GM18519 (cell line): ENCODE results near the gene TMEM150B.

Experiments used
- ATAC-seq: cut with Tn5 transposase; IDR thresholded peaks from one replicate; pipeline ENCODE4 v1.9.1; 2021; ENCODE audit warnings: mild to moderate bottlenecking, moderate library complexity; ENCODE audit not compliant: unreplicated experiment, low FRiP score

Gene TMEM150B

DNA sequence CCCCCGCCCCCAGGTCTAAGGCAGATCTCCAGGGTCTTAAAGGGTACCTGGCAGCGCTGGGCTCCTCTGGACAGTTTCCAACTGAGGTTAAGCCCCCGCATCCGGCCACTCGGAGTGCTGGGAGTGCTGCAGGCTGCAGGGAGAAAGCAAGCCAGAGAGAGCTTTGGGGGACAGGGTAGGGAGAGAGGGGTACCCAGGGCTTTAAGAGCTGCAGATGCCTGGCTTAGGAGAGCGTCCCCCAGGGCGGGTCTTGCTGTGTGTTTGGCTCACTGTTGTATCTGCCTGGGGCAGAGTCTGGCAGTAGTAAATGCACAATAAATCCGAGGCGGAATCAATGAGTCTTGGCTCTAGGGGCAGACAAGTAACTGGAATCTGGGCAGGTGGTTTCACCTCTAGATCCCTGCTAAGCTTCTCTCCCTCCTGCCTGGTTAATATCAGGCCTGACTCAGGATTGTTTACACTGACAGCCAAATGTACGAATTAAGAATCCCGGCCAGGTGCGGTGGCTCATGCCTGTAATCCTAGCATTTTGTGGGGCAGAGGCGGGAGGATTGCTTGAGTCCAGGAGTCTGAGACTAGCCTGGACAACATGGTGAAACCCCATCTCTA lies 30.2 kb upstream of the TMEM150B start:
- ATAC-seq: no peak

DNA sequence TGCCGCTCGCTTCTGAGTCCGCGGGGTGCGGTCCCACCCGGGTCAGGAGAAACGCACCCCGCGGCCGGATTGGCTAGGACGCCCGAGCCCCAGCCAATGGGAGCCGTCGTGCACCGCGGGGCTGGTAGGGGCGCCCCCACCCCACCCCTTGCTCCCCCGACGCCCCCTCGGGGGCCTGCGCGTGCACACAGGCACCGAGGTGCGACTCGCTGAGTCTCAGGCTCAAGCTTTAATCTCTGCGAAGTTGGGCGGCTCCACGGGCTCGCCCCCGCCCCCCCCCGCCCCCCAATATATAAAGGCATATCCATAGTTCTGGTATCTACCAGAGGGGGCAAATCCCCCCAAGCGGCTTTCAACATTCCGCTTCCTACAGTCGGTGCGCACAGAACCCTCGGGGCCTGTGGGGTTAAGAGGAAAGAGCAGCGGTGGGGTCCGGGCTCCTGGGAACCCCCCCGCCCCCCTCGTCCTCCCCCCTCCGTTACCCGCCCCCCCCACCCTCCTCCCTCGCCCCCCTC lies 29.6 kb upstream of the TMEM150B start, which contains the start of gene COX6B2:
Gene COX6B2 (minus strand): TSS at position 22 of the 515 bp plus-strand sequence. CDS start 198 bp downstream, outside the sequence.
- no peak for ATAC-seq

DNA sequence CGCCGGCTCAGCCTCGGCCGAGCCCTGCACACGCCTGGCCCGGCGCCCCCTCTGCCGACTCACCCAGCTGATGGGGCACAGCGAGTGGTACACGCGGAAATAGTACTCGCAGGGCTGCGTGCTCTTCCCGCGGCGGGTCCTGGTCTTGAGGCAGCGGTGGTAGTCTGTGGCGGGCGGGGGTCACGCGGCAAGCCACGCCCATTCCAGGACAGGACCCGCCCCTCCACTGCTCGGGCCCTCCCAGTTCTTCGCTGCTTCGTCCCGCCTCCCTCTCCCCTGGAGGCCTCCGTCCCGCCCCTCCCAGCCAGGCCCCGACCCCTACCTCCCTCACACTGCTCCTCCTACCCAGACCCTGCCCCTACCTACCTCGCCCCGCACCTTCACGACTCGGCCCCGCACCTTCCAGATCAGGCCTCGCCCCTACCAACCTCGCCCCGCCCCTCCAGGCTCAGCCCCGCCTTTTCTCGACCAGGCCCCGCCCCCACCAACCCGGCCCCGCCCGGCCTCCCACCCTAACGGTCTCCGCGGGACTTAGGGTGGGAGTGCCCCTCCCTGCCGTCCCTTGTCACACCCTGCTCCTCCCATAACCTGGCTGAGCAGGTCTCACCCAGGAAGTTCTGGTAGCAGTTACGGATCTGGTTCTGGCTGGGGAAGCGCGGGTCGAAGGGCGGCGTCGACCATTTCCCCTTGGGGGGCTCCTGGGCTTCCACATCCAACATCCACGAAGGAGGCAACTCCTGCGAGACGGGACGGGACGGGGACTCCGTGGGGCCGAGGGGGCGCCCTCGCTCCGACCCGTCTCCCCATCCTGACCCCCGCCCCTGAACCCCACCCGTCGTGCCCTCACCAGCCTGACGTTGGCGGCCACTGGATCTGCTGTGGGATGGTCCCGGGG lies 28.9 kb upstream of the TMEM150B start:
- ATAC-seq: no peak

DNA sequence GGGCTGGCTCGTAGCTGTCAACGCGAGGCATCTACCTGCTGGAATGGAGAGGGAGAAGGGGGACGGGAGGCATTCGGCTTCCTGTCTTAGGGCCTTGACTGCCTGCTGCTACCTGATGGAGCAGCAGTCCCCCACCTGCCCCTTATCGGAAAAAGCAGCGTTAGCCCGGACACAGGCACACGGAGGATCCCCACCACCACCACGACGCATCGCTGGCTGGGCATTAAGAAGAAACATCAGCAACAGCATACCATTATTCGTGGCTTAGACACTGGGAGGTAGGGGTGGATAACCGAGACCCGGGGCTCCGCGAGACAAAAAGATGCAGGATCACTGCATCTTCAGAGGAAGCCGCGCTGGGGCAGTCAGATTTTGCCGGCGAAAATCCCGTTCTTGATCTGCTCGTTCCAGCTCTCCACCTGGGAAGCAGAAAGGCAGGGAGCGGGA lies 28.2 kb upstream of the TMEM150B start:
- no peak for ATAC-seq

DNA sequence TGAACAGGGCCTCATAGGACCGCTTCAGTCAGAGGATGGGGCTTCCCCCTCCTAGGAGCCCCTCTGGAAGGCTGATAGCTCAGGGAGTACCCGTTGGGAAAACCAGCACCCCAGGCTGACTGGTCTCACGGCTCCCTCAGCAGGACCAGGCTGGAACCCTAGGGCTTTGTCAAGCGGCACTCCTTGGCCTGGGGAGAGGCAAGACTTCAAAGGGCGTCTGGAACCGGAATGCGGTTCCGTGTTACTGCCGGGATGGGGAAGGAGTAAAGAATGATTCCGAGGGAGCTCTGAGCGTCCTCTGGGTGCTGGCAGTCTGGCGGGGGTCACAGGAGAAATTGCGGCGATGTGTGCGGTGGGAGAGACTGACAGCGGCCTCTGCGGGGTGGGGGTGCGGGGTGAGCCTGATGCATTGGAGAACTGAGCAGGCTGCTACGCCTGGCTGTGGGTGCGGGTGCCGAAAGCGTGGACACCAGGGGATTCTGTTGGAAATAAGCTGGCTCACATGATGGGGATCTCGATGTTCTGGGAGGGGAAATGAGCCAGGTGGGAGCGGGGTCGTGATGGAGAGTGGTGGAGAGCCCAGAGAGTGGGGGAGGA lies 27.5 kb upstream of the TMEM150B start:
- no peak for ATAC-seq

DNA sequence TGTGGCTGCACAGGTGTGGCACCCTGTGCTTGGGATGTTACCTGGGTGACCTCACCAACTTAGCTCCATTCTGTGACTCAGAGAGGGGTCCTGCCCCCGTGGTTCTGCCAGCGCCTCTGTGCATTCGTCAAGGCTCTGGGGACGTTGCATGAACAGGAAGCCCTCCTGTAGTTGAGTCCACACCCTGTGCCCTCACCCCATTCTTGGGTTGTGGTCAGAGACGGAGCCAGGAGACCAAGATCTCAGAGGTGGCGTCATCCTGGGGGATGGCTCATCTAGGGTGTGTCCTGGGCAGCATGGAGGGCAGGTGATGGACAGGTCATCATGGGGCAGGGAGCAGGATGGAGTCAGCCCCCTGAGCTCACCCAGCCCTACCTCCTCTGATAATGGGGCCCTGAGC lies 26.9 kb upstream of the TMEM150B start:
- ATAC-seq: no peak

DNA sequence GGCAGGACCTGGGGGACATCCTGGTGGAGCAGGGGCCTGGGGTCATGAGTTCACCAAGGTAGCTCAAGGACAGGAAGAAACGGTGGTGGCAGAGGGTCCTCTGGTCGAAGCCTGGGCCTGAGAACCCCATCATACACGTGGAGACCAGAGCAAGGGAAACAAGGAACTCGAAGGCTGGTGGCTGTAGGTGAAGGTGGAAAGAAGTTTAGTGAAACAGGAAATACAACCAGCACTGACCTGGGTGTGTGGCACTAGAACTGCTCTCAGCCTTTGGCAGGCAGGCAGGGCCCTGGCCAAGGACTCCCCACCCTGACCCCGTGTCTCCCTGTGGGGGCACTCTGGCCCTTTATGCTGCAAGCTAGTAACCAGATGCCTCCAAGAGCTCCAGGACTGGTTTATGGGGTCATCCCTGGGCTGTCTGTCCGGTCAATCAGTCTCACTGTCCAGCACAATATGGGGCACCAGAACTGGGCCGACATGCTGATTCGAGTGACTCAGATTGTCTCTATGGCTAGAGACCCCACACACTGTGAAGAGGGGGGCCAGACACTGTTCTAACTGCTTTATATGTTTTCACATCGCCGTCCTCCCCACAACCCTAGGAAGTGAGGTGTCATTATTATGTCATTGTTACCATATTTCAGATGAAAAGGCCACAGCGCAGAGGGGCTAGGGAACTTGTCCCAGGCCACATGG lies 25.6 kb upstream of the TMEM150B start:
- ATAC-seq: no peak

DNA sequence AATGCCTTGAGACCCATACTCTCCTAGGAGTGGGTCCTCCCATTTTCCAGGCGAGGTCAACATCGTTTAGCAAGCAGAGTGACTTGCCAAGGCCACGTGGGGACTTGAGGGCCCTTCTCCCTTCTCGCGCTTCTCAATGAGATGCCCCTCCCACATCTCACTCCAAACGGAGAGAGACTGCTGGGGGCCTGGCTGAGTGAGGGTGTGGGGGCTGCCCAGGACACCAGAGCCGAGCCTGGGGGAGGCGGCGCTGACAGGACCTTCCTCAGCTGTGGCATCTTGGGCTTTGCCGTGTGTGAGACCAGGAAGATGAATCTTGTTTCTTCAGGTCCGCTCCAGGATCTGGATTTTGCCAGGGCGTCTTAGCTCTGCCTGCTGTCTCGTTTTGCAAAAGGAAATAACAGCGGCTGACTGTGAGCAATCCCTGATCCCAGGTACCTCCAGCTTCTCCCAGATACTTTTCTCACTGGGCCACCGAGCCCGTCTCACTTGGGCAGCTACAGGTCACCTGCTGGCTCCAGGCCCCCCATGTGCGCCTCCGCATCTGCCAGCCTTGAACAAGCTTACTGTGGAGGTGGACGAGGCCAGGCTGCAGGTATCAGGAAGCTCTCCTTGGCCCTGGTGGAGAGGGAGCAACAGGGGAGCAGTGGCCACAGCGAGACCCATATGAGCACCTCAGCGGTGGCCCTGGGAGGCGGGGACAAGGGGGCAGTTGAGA lies 23.3 kb upstream of the TMEM150B start:
- ATAC-seq: no peak

DNA sequence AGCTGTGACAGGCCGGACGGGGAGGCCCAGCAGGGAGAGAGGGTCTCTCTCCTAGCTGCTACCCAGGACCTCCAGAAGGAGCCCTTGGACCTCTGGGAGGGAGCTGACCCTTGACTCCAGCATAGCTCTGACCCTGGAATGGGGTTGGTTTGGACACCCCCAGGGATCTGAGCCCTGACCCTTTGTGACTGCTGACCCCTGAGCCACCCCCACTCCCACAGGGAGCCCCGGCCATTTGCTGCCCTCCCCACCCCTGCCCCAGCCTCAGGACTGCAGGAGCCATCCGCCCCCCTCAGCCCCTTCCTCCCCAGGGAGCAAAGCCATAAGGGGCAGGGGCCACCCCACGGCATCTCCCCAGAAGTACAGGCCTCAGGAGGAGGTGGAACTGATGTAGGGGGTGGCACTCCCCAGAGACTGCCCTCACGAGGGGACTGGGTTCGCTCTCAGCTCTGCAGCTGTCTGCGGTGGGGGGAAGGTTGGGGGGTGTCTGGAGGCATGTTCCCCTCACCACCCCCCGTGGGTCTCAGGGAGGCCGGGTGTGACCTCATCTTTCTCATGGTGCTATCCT lies 22.4 kb upstream of the TMEM150B start:
- ATAC-seq: no peak

DNA sequence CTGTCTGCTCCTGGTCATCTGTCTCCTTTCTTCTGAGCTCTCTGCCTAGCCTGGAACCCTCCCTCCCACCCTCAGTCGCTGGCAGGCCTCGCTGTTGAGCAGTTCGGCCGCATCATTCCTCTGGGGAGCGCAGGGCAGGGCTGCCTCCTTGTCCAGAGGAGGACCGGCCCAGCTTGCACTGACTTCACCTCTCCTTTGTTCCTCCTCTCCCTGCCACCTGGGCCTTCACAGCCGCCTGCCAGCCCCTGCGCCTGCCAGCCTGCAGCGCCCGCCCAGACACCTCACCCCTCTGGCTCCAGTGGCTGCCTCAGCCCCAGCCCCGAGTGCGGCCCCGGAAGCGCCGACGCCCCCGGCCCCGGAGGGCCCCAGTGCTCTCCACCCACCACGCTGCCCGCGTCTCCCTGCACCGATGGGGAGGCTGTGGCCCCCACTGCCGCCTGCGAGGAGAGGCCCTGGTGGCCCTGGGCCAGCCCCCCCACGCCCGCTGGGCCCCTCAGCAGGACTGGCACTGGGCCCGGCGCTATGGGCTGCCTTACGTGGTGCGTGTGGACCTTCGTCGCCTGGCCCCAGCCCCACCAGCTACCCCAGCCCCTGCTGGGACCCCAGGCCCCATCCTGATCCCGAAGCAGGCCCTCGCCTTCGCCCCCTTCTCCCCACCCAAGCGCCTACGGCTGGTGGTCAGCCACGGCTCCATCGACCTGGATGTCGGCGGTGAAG lies 21.7 kb upstream of the TMEM150B start:
- ATAC-seq: no peak

DNA sequence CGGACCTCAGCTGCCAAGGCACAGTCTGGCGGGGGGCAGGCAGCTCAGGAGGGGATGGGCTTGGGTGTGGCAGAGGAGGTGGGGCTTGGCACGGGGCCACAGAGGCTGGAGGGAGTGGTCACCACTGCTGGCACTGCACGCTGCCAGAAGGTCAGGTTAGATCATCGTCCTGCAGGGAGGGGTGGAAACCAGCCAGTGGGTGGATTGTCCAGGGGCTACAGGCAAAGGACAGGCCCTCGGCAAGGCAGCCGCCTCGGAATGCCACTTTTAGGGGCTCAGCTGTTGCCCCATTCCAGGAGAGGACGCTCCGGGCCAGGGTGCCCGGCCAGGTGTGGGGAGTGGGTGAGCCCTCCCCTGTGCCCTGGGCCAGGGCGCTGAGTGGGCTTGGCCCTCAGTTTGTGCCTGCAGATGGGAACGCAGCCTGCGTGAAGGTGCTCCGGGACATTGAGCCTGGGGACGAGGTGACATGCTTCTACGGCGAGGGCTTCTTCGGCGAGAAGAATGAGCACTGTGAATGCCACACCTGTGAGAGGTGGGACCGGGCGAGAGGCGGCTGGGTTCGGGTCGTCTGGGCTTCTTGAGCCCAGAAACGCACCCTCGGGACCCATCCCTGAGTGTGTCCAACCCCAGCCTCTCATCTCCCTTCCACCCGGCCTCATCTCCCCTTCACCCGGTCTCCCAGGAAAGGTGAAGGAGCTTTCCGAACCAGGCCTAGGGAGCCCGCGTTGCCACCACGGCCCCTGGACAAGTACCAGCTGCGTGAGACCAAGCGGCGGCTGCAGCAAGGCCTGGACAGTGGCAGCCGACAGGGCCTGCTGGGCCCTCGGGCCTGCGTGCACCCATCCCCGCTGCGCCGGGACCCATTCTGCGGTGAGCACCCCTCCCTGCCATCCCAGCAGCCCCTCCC lies 20.9 kb upstream of the TMEM150B start:
- ATAC-seq: no peak

DNA sequence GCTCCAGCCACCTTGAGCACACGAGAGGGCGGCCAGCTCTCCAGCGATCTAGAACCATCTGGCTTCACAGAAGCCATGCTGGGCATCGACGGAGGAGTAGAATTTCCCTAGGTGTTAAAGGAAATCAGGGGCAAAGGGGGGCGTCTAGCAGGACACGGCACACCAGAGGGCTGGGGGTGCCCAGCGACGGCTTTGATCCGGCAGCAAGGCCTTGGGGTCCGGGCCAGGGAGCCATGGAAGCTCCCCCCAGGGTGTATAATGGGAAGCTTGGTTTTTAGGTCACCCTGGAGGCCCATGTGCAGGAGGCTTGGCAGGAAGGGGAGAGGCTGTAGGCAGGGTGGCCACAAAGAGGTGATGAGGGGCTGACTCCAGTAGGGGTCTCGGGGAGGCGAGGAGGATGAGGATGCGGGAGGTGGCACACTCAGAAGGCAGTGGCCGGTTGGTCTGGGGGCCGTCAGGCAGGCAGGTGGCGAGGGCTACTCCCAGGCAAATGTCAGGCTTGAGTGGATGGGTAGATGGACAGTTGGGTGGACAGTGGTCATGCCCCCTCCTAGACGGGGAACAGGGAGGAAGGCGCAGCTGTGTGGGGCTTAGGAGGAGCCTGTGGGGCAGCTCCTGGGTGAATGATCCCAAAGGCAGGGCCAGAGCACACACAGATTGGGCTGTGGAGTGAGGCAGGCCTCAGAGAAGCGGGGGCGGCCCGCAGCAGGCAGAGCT lies 20.1 kb upstream of the TMEM150B start:
- no peak for ATAC-seq

DNA sequence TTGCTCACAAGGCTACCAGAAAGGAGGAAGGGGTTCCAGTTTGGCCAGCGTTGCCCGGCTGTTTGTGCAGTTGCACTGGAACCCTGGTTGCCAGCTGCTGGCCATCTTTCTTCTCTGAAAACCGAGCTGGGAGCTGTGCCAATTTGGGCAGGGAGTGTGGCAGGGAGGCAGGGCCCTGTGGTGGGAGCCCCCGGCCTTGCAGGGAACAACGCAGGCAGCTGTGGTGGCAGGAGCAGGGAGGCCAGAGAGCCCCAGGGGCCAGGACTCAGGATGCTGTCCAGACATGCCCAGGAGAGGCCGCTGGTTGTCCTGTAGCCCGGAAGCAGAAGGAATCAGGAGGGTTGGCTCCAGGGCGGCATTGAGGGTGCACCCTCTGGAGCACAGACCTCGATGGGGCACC lies 19.3 kb upstream of the TMEM150B start:
- no peak for ATAC-seq

DNA sequence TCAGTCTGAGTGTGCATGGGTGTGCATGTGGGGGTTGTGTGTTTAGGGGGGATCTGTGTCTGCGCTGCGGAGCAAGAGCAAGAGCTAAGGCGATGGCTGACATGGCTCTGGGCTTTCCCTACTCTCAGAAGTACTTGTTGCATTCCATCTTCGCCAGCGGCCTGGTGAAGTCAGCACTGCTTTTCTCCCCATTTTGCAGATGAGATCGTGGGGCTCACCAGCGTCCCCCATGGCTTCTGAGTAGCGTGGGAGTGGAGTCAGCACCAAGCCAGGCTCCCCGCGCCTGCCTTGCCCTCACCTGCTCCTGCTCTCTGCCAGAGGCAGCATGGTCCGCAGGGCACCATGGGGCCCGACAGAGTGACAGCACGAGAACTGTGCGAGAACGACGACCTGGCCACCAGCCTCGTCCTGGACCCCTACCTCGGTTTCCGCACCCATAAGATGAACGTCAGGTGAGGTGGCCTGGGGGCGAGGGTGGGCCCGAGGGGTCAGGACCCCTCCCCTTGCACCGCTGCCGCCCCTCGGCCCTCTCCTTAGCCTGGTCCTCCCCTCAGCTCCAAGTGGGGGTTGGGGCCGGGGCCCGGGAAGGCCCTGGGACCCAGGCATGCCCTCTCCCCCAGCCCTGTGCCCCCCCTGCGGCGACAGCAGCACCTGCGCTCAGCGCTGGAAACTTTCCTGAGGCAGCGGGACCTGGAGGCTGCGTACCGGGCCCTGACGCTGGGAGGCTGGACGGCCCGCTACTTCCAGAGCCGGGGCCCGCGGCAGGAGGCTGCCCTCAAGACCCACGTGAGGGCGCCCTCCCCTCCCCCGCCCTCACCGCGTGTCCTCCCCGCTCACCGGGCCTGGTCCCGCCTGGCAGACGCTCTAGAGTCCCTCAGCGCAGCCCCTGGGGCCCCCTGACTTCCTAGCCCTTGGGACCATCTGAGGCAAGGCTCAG lies 16.7 kb upstream of the TMEM150B start:
- ATAC-seq: no peak

DNA sequence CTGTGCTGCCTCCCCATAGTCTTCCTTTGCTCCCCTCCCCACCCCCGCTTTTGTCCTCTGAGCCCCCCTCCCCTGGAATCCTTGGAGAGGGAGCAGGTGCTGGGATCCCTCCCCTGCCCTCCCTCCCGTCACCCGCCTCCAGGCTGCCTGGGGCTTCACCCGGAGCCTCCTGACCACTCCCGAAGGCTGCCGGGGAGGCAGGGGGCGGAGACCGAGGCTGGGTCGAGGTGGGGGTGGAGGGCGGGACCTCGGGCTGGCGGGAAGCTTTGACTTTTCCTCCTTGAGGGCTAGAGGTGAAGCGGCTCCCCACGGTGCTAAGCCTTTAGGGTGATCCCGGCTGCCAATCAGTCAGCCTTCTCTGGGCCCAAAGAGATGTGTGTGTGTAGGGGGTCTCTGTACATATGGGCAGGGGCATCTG lies 16.0 kb upstream of the TMEM150B start:
- no peak for ATAC-seq

DNA sequence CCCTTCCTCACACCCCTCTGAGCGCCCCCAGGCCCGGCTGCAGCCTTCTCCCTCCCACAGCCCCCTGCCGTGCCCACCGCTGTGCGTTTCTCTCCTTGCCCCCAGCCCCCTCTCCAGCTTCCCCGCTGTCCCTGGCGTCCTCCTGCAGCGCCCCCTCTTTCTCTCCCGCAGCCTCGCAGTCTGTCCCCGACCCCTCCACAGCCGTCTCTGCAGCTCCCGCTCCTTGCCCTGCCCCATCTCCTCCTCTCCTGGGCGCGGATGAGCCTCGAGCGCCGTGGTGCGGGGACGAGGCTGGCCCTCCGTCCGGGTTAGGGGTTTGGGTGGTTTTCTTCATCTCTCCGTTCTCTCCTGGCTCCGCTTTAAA lies 15.6 kb upstream of the TMEM150B start:
- no peak for ATAC-seq
